Measurements from ENCODE around the gene ATAD3B.
"Not testable (repeated sequence)": the region's sequence is repeated elsewhere in the genome, so short reads cannot be mapped to it uniquely, and the experiment has no call there.

The ATAD3B gene

DNA sequence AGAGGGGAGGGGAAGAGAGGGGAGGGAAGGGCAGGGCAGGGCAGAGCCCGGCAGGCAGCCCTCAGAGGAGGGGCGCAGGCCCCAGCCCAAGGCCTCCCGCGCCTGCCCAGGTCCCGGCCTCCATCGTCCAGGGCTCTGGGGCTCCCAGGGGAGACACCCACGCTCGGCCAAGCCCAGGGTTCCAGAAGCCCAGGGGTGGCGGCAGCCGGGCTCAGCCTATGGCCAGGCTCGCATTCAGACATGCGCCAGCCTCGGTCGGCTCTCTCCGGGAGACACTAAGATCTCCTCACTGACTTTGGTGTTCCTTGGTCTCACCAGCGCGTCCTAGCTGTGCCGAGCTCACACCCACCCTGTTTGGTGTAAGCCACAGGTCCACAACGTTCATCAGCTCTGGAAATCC lies 43.4 kb upstream of the ATAD3B start:
- no peaks in the 10 kb centered on the region for H3K79me2 ChIP-seq (ENCODE audit: control insufficient read depth, insufficient read depth, low read length)
- peaks cover 8% of the 10 kb centered on the region for H3K4me1 ChIP-seq (ENCODE audit: control insufficient read depth, low read depth, low read length)
- H3K23ac ChIP-seq (ENCODE audit: low read length): no peak overlapping the region
- no peaks in the 10 kb centered on the region for H3K36me3 ChIP-seq (ENCODE audit: control insufficient read depth, insufficient read depth, low read length)
- H2AK5ac ChIP-seq (ENCODE audit: low read length): no peak overlapping the region
- no peaks in the 10 kb centered on the region for H3K79me1 ChIP-seq (ENCODE audit: low read length)
- peak overlapping the region; percentile 44 for H3K56ac ChIP-seq (ENCODE audit: low read length)
- H3K4me2 ChIP-seq (ENCODE audit: low read length): no peak overlapping the region
- H3K27ac ChIP-seq (ENCODE audit: low read depth, low read length): no peak overlapping the region
- no peak overlapping the region for H4K5ac ChIP-seq (ENCODE audit: low read length)
- H3K18ac ChIP-seq (ENCODE audit: low read length): no peak overlapping the region
- H4K8ac ChIP-seq (ENCODE audit: low read depth, low read length): no peak overlapping the region
- no peak overlapping the region for H2BK120ac ChIP-seq (ENCODE audit: low read depth, low read length)
- H2BK15ac ChIP-seq (replicated peaks; ENCODE audit: low read depth): no peak overlapping the region
- DNase-seq: peak; percentile 19
- H3K4me3 ChIP-seq (ENCODE audit: low read length): no peak overlapping the region
- no peak overlapping the region for H2BK5ac ChIP-seq (ENCODE audit: low read length)
- no peak overlapping the region for H3K9ac ChIP-seq (ENCODE audit: low read length)
- WGBS (ENCODE audit: extremely low coverage, insufficient coverage, low lambda C conversion rate): no CpG with 5 or more reads among the region's 19 CpGs
- no peak overlapping the region for H3K4ac ChIP-seq (ENCODE audit: low read depth, low read length)
- H3K27me3 ChIP-seq (ENCODE audit: insufficient read depth, low read length, poor library complexity): no peaks in the 10 kb centered on the region

DNA sequence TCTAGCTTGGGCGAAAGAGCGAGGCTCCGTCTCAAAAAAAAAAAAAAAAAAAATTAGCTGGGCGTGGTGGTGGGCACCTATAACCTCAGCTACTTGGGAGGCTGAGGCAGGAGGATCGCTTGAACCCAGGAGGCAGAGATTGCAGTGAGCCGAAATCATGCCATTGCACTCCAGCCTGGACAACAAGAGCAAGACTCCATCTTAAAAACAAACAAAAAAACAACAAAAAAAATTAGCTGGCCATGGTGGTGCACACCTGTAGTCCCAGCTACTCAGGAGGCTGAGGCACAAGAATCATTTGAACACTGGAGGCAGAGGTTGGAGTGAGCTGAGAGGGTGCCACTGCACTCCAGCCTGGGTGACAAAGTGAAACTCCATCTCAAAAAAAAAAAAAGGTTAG lies 42.6 kb upstream of the ATAD3B start:
- no CpG with 5 or more reads among the region's 6 CpGs for WGBS (ENCODE audit: extremely low coverage, insufficient coverage, low lambda C conversion rate)
- H2AK5ac ChIP-seq (ENCODE audit: low read length); H2BK5ac ChIP-seq (ENCODE audit: low read length); H3K27ac ChIP-seq (ENCODE audit: low read depth, low read length); H3K36me3 ChIP-seq (ENCODE audit: control insufficient read depth, insufficient read depth, low read length); H3K56ac ChIP-seq (ENCODE audit: low read length); DNase-seq; H4K8ac ChIP-seq (ENCODE audit: low read depth, low read length); H3K4me3 ChIP-seq (ENCODE audit: low read length); H3K27me3 ChIP-seq (ENCODE audit: insufficient read depth, low read length, poor library complexity); H3K18ac ChIP-seq (ENCODE audit: low read length); H3K9ac ChIP-seq (ENCODE audit: low read length); H3K23ac ChIP-seq (ENCODE audit: low read length); H2BK120ac ChIP-seq (ENCODE audit: low read depth, low read length); H3K79me2 ChIP-seq (ENCODE audit: control insufficient read depth, insufficient read depth, low read length); H3K79me1 ChIP-seq (ENCODE audit: low read length); H2BK15ac ChIP-seq (replicated peaks; ENCODE audit: low read depth); H3K4me2 ChIP-seq (ENCODE audit: low read length); H4K5ac ChIP-seq (ENCODE audit: low read length); H3K4ac ChIP-seq (ENCODE audit: low read depth, low read length): not testable (repeated sequence)
- H3K4me1 ChIP-seq (ENCODE audit: control insufficient read depth, low read depth, low read length): peaks cover 11% of the 10 kb centered on the region

DNA sequence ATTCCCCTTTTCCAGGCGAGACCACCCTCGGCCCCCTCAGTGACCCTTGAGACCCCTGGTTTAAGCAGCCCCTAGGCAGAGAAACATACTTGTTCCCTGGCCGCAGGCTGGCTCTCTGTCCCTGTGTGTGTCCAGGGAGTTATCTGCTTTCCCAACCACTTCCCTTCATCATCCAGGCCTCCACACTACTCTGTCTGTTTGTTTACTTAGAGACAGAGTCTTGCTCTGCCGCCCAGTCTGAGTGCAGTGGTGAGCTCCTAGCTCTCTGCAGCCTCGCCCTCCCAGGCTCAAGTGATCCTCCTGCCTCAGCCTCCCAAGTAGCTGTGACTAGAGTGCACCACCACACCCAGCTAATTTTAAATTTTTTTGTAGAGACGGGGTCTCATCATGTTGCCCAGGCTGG lies 41.9 kb upstream of the ATAD3B start:
- Histone ChIP-seq H4K8ac (ENCODE audit: low read depth, low read length) (no peak overlapping the region), H3K56ac (ENCODE audit: low read length) (no peak overlapping the region), H3K79me2 (ENCODE audit: control insufficient read depth, insufficient read depth, low read length) (no peaks in the 10 kb centered on the region), H3K27ac (ENCODE audit: low read depth, low read length) (peak overlapping the region; percentile 39), H3K4me1 (ENCODE audit: control insufficient read depth, low read depth, low read length) (peaks cover 12% of the 10 kb centered on the region), H2BK5ac (ENCODE audit: low read length) (no peak overlapping the region), H3K36me3 (ENCODE audit: control insufficient read depth, insufficient read depth, low read length) (no peaks in the 10 kb centered on the region), H3K9ac (ENCODE audit: low read length) (no peak overlapping the region), H2AK5ac (ENCODE audit: low read length) (no peak overlapping the region), H3K79me1 (ENCODE audit: low read length) (no peaks in the 10 kb centered on the region), H3K23ac (ENCODE audit: low read length) (no peak overlapping the region), H4K5ac (ENCODE audit: low read length) (no peak overlapping the region), H3K27me3 (ENCODE audit: insufficient read depth, low read length, poor library complexity) (no peaks in the 10 kb centered on the region), H2BK15ac (replicated peaks; ENCODE audit: low read depth) (no peak overlapping the region), H3K4me2 (ENCODE audit: low read length) (no peak overlapping the region), H3K18ac (ENCODE audit: low read length) (no peak overlapping the region), H3K4ac (ENCODE audit: low read depth, low read length) (no peak overlapping the region), H3K4me3 (ENCODE audit: low read length) (no peak overlapping the region), H2BK120ac (ENCODE audit: low read depth, low read length) (no peak overlapping the region)
- WGBS (ENCODE audit: extremely low coverage, insufficient coverage, low lambda C conversion rate): no CpG with 5 or more reads among the region's 6 CpGs
- peak; percentile 29 for DNase-seq

DNA sequence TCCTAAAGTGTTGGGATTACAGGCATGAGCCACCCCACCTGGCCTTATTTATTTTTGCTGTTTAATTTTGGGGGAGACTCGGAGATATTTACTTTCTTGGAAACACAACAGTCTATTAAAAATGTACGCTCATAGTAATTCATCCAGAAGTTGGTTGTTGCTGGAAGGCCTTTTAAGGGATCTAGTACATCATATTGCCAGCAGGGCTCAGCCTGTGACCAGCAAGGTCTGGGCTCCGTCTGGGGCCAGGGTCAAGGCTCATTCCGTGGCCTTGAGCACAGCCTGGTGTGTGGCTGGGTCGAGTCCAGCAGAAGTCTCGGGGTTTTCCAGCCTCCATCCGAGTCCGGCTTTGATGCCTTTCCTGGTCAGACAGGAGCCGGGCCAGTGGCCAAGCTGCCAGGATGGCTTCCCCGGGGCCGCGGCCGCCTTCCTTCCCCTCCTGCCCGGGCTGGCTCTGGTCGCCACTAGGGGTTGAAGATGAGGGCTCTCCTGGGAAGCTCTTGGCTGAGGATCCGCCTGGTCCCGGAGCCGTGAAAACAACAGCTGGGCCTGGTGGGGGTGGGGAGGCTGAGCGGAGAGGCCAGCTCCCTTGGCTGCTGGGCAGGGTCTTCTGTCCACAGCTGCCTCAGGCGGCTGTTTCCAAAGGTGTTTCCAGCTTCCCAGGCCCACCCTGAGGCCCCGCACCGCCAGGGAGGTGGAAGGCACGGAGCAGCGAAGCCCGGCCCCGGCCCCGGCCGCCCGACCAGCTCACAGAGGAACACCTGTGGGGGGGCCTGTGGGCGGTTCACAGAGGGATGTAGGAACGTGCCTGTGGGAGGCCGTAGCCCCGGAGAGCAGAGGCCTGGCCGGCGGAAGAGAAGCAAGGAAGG lies 41.2 kb upstream of the ATAD3B start:
- Histone ChIP-seq H3K36me3 (ENCODE audit: control insufficient read depth, insufficient read depth, low read length) (no peaks in the 10 kb centered on the region), H3K4me2 (ENCODE audit: low read length) (no peak overlapping the region), H2BK15ac (replicated peaks; ENCODE audit: low read depth) (no peak overlapping the region), H3K23ac (ENCODE audit: low read length) (no peak overlapping the region), H3K4me1 (ENCODE audit: control insufficient read depth, low read depth, low read length) (peaks cover 17% of the 10 kb centered on the region), H3K79me1 (ENCODE audit: low read length) (no peaks in the 10 kb centered on the region), H3K56ac (ENCODE audit: low read length) (peak overlapping the region; percentile 77), H4K5ac (ENCODE audit: low read length) (no peak overlapping the region), H2BK5ac (ENCODE audit: low read length) (no peak overlapping the region), H2AK5ac (ENCODE audit: low read length) (no peak overlapping the region), H4K8ac (ENCODE audit: low read depth, low read length) (peak overlapping the region; percentile 44), H2BK120ac (ENCODE audit: low read depth, low read length) (peak overlapping the region; percentile 66), H3K18ac (ENCODE audit: low read length) (peak overlapping the region; percentile 92), H3K27me3 (ENCODE audit: insufficient read depth, low read length, poor library complexity) (no peaks in the 10 kb centered on the region), H3K79me2 (ENCODE audit: control insufficient read depth, insufficient read depth, low read length) (no peaks in the 10 kb centered on the region), H3K4me3 (ENCODE audit: low read length) (no peak overlapping the region), H3K9ac (ENCODE audit: low read length) (peak overlapping the region; percentile 60), H3K27ac (ENCODE audit: low read depth, low read length) (peak overlapping the region; percentile 80), H3K4ac (ENCODE audit: low read depth, low read length) (peak overlapping the region; percentile 82)
- DNase-seq: peak; percentile 88
- WGBS (ENCODE audit: extremely low coverage, insufficient coverage, low lambda C conversion rate): no CpG with 5 or more reads among the region's 35 CpGs

DNA sequence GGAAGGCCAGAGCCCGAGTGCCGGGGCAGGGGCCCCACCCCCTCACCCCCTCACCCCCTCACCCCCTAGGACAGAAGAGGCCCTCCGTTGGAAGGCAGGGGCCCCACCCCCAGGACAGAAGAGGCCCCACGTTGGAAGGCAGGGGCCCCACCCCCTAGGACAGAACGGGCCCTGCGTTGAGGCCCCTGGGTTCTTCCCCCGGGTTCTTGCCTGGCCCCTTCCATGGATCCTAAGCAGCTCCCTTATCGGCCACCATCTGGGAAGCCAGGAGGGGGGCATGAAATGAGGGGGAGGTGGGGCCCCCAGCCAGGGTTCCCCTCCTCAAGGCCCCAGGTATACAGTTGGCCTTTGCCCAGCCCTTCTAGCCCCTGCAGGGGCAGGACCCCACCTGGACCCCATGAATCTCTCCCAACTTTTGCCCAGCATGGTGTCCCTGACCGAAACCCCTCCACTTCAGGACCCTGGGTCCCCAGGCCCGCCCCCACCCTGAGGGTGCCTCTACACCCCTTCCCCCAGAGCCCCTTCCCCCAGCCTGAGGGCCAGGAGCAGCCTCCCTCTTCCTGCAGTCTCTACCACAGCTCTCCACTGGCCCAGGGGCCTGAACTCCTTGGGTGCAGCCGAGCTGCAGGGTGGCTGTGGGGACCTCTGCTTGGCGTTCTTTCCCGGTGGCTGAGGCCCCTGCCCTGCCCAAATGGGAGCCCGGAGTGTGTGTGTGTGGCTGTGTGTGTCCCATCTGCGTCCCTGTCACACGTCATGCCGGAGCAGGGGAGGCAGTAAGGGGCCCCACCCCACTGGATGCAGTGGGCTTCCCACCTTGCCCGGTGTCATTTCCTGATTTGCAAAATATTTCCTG lies 40.3 kb upstream of the ATAD3B start:
- no peak overlapping the region for H4K5ac ChIP-seq (ENCODE audit: low read length)
- no peak overlapping the region for H3K23ac ChIP-seq (ENCODE audit: low read length)
- no peaks in the 10 kb centered on the region for H3K36me3 ChIP-seq (ENCODE audit: control insufficient read depth, insufficient read depth, low read length)
- H3K56ac ChIP-seq (ENCODE audit: low read length): peak overlapping the region; percentile 88
- H3K79me1 ChIP-seq (ENCODE audit: low read length): no peaks in the 10 kb centered on the region
- H3K4ac ChIP-seq (ENCODE audit: low read depth, low read length): peak overlapping the region; percentile 82
- peak overlapping the region; percentile 92 for H3K18ac ChIP-seq (ENCODE audit: low read length)
- H3K9ac ChIP-seq (ENCODE audit: low read length): peak overlapping the region; percentile 58
- peak; percentile 34 for DNase-seq
- H2BK120ac ChIP-seq (ENCODE audit: low read depth, low read length): peak overlapping the region; percentile 66
- peaks cover 15% of the 10 kb centered on the region for H3K4me1 ChIP-seq (ENCODE audit: control insufficient read depth, low read depth, low read length)
- H2BK15ac ChIP-seq (replicated peaks; ENCODE audit: low read depth): peak overlapping the region; percentile 4
- no peak overlapping the region for H3K4me2 ChIP-seq (ENCODE audit: low read length)
- peak overlapping the region; percentile 44 for H4K8ac ChIP-seq (ENCODE audit: low read depth, low read length)
- peaks cover 4% of the 10 kb centered on the region for H3K79me2 ChIP-seq (ENCODE audit: control insufficient read depth, insufficient read depth, low read length)
- no peaks in the 10 kb centered on the region for H3K27me3 ChIP-seq (ENCODE audit: insufficient read depth, low read length, poor library complexity)
- WGBS (ENCODE audit: extremely low coverage, insufficient coverage, low lambda C conversion rate): no CpG with 5 or more reads among the region's 18 CpGs
- H3K4me3 ChIP-seq (ENCODE audit: low read length): no peak overlapping the region
- H3K27ac ChIP-seq (ENCODE audit: low read depth, low read length): peak overlapping the region; percentile 97
- no peak overlapping the region for H2AK5ac ChIP-seq (ENCODE audit: low read length)
- peak overlapping the region; percentile 61 for H2BK5ac ChIP-seq (ENCODE audit: low read length)

Measured in mesendoderm (in vitro differentiated cells).